ENCODE data around the gene AKAP13.

- TF ChIP-seq BHLHE40 (IDR thresholded peaks at IDR 0.05; ENCODE audit: low read length) (no peak), NR1H2 (CRISPR knock-in tag; IDR thresholded peaks at IDR 0.05; ENCODE audit: borderline replicate concordance, low read depth) (no peak), ZNF280D (CRISPR knock-in tag; IDR thresholded peaks at IDR 0.05) (no peak), EZH2 (conservative IDR thresholded peaks at IDR 0.05; ENCODE audit: low read depth, low read length) (no peak), JUND (CRISPR knock-in tag; IDR thresholded peaks at IDR 0.05) (no peak), TCF12 (IDR thresholded peaks at IDR 0.05) (no peak), TCF12 (CRISPR knock-in tag; IDR thresholded peaks at IDR 0.05) (no peak), SRSF1 (optimal IDR thresholded peaks at IDR 0.05; ENCODE audit: low read depth, low read length) (no peak)
Observed at GRCh38 chr15:85472349-85472748, 91.9 kb downstream of the AKAP13 start.
